IPS-18a (cell line): ENCODE data around the gene IL9.

Experiments
- H3K27ac ChIP-seq: one replicate; pipeline ENCODE4 v1.5.1; 2013; ENCODE audit warnings: low read length
- H3K27me3 ChIP-seq: one replicate; pipeline ENCODE4 v1.6.1; 2013; ENCODE audit warnings: mild to moderate bottlenecking, low read length; ENCODE audit not compliant: control insufficient read depth, insufficient read depth
- H3K36me3 ChIP-seq: one replicate; pipeline ENCODE4 v1.6.1; 2013; ENCODE audit warnings: low read depth, low read length; ENCODE audit not compliant: control insufficient read depth
- H3K4me1 ChIP-seq: one replicate; pipeline ENCODE4 v1.6.1; 2013; ENCODE audit warnings: low read depth, low read length; ENCODE audit not compliant: control insufficient read depth
- H3K4me3 ChIP-seq: one replicate; pipeline ENCODE4 v1.5.1; 2013; ENCODE audit warnings: low read length
- H3K9ac ChIP-seq: one replicate; pipeline ENCODE4 v1.6.1; 2013; ENCODE audit warnings: mild to moderate bottlenecking, low read length, moderate library complexity
- H3K9me3 ChIP-seq: one replicate; pipeline ENCODE4 v1.6.1; 2013; ENCODE audit warnings: low read depth, low read length; ENCODE audit not compliant: control insufficient read depth

Gene IL9

DNA sequence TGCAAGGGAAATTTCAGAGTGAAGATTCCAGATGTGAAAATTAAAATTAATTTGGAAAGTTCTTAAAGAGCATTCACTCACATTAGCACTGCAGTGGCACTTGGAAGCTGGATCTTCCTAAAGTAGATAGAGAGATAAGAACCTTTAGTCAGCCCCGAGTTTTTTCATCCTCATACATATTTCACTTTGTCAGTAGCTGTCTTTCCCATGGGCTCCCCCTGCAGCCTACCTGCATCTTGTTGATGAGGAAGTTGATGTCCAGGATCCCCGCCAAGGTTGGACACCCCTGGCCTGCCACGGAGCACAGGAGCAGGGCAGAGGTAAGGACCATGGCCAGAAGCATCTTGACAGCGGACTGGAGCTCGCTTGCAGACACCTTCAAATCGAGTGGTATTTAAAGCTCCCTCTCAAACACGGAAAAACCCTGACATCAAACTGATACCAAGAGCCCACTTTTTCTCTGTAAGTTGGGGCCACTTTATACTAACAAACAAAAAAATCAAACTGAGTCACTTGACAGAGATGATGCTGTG, at the start of gene IL9:
TSS of gene IL9 (minus strand) at position 368 of the 533 bp plus-strand sequence. CDS start at position 343, 25 bp downstream.
- no peaks in the 10 kb centered on the region for H3K36me3 ChIP-seq
- H3K4me3 ChIP-seq, result no peak within 1 kb of the TSS
- H3K27ac ChIP-seq, result no peak within 1 kb of the TSS
- no peaks in the 10 kb centered on the region for H3K4me1 ChIP-seq
- H3K9me3 ChIP-seq, result no peaks in the 10 kb centered on the region
- no peaks in the 10 kb centered on the region for H3K27me3 ChIP-seq
- no peak within 1 kb of the TSS for H3K9ac ChIP-seq

DNA sequence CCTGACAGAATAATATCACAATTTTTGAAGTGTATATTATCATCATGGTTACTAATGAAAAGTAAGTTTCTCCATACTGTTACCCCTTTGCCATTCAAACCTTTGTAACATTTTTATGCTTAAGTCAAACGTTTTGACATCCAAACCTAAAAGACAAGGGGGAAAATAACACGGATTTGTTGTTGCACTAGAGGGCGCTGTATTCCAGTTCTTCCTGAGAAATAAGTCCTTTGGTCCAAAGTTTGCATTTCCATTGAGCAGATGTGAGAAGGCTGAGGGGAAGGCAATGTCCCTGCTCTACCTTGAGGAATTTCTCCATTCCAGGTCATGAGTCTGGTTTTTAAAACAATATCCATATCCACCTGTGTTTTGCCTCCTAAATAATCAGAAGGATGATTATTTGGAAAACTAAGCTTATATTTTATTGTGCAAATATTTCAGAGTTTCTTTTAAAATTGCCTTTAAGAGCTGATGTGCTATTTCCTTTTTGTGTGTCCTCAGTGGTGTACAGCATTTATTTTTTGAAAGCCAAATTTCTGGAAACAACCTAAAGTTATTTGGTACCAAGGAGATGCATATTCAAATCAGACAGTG, 49.4 kb upstream of the IL9 start:
- Histone ChIP-seq H3K27ac (no peak overlapping the region), H3K4me3 (no peak overlapping the region), H3K36me3 (no peaks in the 10 kb centered on the region), H3K9me3 (no peaks in the 10 kb centered on the region), H3K27me3 (no peaks in the 10 kb centered on the region), H3K9ac (no peak overlapping the region), H3K4me1 (peaks cover 3% of the 10 kb centered on the region)

DNA sequence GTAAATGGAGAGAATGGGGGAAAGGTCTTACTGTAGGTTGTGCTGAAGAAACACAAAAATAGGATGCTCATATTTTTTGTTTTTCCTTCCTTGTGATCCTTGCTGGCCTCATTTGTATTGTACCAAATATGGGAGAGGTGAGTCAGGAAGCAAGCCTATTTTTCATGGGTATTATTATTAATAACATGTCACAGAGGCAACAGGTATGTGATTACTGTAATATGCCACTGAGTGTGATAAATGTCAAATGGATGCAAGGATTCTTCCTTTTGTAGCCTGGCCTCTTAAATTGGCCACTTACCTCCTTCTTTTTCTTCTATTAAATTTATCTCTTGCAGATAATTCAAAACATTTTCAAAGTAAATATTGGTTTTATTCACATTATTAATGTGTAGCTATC, 48.9 kb upstream of the IL9 start:
- no peak overlapping the region for H3K4me3 ChIP-seq
- no peaks in the 10 kb centered on the region for H3K27me3 ChIP-seq
- peaks cover 3% of the 10 kb centered on the region for H3K4me1 ChIP-seq
- no peaks in the 10 kb centered on the region for H3K9me3 ChIP-seq
- H3K9ac ChIP-seq, result no peak overlapping the region
- H3K27ac ChIP-seq, result no peak overlapping the region
- H3K36me3 ChIP-seq, result no peaks in the 10 kb centered on the region

DNA sequence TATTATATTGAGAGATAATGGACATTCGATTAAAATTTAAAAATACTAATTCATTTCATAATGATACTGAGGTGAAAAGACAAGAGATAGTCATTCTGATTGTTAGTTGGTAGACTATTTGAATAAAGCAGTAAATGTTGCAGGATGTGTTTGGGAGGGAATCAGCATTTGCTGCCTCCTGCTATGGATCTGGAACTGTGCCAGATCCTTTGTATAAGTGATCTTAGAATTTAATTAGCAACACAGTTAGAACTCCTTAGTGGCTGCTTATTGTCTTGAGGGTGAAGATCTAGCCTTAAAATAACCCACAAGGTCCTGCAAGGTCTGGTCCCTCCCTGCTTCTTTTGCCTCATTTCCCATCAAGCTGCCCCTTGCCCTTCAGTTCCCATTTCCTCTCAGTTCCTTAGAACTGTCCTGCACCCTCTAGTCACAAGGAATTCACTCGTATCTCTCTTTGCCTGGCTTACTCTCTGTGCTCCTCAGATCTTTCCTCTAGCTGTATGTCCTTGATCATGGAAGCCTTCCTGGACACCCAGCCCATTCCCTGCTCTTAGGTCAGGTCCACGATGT, 46.6 kb upstream of the IL9 start:
- H3K9me3 ChIP-seq, result no peaks in the 10 kb centered on the region
- no peak overlapping the region for H3K9ac ChIP-seq
- no peak overlapping the region for H3K4me3 ChIP-seq
- H3K4me1 ChIP-seq, result peaks cover 3% of the 10 kb centered on the region
- no peaks in the 10 kb centered on the region for H3K36me3 ChIP-seq
- H3K27me3 ChIP-seq, result no peaks in the 10 kb centered on the region
- no peak overlapping the region for H3K27ac ChIP-seq

DNA sequence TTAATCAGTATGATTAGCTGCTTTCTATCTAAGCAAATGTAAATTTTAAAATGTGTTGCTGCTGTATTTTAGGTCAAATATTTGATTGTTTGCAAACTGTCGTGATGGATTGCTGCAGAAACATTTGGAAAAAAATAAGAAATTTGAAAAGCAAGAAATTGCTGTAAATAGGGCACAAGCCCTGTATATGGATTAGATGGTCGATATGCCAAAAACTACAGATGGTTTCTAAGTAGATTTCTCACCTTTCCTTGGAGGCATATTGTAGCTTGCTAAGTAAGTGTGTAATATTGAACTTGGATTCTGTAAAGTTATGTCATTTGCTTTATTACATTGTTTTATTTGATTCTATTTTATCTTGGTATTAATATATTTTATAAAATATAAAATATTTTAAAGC, 46.1 kb upstream of the IL9 start:
- no peaks in the 10 kb centered on the region for H3K36me3 ChIP-seq
- H3K9ac ChIP-seq, result no peak overlapping the region
- no peaks in the 10 kb centered on the region for H3K27me3 ChIP-seq
- H3K4me1 ChIP-seq, result peaks cover 3% of the 10 kb centered on the region
- H3K27ac ChIP-seq, result no peak overlapping the region
- H3K4me3 ChIP-seq, result no peak overlapping the region
- no peaks in the 10 kb centered on the region for H3K9me3 ChIP-seq

DNA sequence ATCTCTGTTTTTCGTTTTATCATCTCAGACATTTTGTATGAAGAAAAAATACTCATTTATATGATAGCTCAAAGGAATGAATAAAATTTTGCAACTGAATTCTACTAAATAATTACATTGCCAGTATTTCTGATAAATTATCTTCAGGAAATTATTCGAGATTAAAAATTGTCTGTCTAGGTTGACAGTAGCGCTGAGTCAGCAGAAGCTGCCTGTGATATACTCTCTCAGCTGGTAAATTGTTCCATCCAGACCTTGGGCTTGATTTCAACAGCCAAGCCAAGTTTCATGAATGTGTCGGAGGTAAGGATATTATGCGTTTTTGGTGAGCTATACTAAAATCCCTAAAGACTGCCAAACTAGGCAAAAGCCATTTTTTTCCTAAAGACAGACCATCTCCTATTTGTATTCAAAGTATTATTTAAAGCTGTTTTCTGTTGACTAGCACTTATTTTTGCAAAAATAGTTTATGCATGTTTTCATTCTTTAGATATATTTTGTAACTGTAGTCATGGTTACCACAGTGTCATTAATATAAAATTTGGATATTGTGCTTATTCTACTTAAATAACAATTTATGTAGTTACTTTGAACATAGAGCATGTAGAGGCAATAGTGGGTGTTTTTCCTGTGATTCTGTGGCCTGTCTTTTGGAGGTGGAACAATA, 41.7 kb upstream of the IL9 start:
- H3K36me3 ChIP-seq, result no peaks in the 10 kb centered on the region
- H3K4me3 ChIP-seq, result no peak overlapping the region
- peaks cover 3% of the 10 kb centered on the region for H3K4me1 ChIP-seq
- H3K27ac ChIP-seq, result no peak overlapping the region
- H3K27me3 ChIP-seq, result peaks cover 12% of the 10 kb centered on the region
- H3K9ac ChIP-seq, result no peak overlapping the region
- H3K9me3 ChIP-seq, result no peaks in the 10 kb centered on the region

DNA sequence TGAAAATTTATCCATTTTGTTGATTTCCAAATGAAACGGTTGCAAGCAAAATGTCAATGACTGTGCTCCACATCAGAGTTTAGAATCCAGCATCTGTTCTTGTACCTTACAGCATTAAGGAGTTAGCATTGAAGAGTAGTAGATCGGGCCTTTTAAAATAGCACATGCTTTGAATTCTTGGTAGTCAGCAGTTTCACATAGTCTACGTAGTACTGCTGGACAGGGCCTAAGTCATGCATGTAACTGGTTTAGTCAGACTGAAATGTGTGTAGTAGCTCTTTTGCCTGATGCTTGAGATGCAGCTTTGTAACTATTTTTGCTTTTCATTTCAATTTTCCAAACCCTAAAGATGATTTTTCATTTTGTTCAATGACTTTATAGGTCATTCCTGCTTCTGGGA, 39.3 kb upstream of the IL9 start:
- peaks cover 4% of the 10 kb centered on the region for H3K4me1 ChIP-seq
- H3K36me3 ChIP-seq, result no peaks in the 10 kb centered on the region
- H3K9ac ChIP-seq, result no peak overlapping the region
- peaks cover 36% of the 10 kb centered on the region for H3K27me3 ChIP-seq
- H3K9me3 ChIP-seq, result no peaks in the 10 kb centered on the region
- no peak overlapping the region for H3K27ac ChIP-seq
- H3K4me3 ChIP-seq, result no peak overlapping the region

DNA sequence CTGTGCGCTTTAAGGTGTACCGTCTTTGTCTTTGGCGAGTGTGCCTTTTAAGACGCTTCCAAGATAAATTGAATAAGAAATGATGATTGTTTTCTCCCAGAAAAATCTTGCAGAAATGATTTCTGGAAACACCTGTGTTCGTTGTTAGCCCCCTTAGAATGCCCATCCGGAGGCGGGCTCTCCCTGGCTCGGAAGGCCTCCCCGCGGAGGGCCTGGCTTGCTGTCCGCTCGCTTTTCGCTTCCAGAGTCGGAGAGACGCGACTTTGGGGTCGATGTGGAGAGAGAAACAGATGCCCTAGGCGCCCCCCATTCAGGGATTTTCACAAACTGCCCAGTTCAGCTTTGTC, 35.3 kb upstream of the IL9 start:
- Histone ChIP-seq H3K4me3 (peak overlapping the region; percentile 65), H3K27ac (no peak overlapping the region), H3K9me3 (no peaks in the 10 kb centered on the region), H3K27me3 (peaks cover 70% of the 10 kb centered on the region), H3K4me1 (peaks cover 4% of the 10 kb centered on the region), H3K36me3 (no peaks in the 10 kb centered on the region), H3K9ac (no peak overlapping the region)

DNA sequence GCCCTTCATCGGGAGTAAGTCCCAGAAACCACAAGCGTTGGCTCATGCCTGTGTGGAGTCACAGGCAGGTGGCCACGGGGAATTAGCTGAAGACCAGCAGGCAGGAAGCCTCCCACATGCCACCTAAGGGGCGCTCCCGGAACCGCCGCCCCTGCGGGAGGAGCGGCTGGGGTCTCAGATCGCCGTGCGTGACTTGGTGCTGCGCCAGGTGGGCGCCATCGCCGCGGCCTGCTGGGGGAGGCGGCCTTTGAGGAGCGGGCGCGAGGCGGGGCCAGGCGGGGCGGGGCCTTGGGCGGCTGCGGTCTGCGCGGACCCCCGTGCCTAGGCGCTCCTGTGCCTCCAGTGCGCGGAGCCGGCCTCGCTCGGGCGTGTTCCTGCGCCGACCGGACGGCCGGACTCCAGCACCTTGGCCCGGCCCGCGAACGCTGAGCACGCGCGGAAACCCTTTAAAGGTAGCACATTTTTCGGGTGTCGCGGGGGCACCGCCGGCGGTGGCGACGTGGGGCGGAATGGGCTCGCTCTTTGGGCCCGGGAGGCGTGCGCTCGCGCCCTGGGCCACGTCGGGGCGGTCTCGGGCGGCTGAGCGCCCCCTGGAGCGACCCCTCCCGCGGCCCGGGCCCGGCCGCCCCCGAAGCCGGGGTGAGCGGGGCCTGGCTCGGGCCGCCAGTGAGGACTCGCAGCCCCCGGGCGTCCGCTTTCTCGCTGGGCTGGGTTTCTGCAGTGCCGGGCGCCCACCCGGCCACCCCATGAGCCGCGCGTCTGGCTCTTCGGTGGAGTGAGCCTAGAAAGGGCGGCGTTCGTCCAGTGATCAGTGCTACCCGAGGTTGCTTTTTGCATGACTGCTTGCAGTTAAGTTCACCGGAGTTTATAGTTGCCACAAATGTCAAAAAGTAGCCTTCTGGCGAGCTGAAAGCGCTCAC, 34.6 kb upstream of the IL9 start:
- Histone ChIP-seq H3K36me3 (no peaks in the 10 kb centered on the region), H3K4me3 (peak overlapping the region; percentile 65), H3K9me3 (no peaks in the 10 kb centered on the region), H3K9ac (no peak overlapping the region), H3K4me1 (peaks cover 4% of the 10 kb centered on the region), H3K27ac (no peak overlapping the region), H3K27me3 (peaks cover 71% of the 10 kb centered on the region)

DNA sequence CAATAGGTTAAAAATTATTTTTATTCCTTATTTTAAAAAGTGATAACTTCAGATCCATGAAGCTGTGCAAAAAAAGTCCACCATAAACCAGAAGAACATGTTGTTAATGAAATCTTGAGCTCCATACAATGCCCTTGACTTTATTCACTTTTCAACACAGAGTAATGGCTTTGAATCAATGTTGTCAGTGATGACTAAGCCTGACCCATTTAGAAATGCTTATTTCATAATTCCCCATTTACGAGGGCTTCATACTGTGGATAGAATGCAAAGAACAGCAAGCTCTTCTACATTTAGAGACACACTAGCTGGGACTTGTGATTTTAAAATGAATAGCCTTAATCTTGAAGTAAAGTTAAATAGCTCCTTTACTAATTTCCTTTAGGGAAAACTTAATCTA, 25.7 kb upstream of the IL9 start:
- no peak overlapping the region for H3K4me3 ChIP-seq
- no peak overlapping the region for H3K27ac ChIP-seq
- no peaks in the 10 kb centered on the region for H3K4me1 ChIP-seq
- H3K9me3 ChIP-seq, result no peaks in the 10 kb centered on the region
- H3K9ac ChIP-seq, result no peak overlapping the region
- no peaks in the 10 kb centered on the region for H3K36me3 ChIP-seq
- H3K27me3 ChIP-seq, result peaks cover 10% of the 10 kb centered on the region

DNA sequence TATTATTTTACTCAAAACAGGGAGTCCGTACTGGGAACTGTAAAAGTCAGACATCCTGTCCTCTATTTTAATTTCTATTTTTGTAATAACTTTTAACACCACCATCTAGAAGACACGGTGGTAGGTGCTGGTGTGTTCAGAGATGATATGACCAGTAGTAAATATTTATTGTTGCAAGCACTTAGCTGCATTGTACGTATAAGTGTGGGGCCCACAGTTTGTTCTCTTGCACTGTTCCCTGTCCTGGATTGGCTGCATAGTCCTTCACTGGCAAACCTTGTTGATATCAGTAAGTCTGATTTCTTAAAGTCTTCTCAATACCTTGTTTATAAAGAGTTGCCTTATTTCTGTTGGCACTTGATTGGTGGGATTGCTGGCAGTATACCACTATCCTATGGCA, 24.6 kb upstream of the IL9 start:
- H3K27me3 ChIP-seq, result peaks cover 4% of the 10 kb centered on the region
- no peaks in the 10 kb centered on the region for H3K9me3 ChIP-seq
- H3K36me3 ChIP-seq, result no peaks in the 10 kb centered on the region
- no peak overlapping the region for H3K4me3 ChIP-seq
- H3K27ac ChIP-seq, result no peak overlapping the region
- H3K9ac ChIP-seq, result no peak overlapping the region
- H3K4me1 ChIP-seq, result no peaks in the 10 kb centered on the region
